AML-193 (cell line): ENCODE measurements around the gene ZNF74.
"Not testable (repeated sequence)": the region's sequence is repeated elsewhere in the genome, so short reads cannot be mapped to it uniquely, and the experiment has no call there.

Experiments used
- DNase-seq, 2 experiments: peaks; one replicate each; lab custom pipeline; 2025; lab: John Stamatoyannopoulos, UW

Gene ZNF74

DNA sequence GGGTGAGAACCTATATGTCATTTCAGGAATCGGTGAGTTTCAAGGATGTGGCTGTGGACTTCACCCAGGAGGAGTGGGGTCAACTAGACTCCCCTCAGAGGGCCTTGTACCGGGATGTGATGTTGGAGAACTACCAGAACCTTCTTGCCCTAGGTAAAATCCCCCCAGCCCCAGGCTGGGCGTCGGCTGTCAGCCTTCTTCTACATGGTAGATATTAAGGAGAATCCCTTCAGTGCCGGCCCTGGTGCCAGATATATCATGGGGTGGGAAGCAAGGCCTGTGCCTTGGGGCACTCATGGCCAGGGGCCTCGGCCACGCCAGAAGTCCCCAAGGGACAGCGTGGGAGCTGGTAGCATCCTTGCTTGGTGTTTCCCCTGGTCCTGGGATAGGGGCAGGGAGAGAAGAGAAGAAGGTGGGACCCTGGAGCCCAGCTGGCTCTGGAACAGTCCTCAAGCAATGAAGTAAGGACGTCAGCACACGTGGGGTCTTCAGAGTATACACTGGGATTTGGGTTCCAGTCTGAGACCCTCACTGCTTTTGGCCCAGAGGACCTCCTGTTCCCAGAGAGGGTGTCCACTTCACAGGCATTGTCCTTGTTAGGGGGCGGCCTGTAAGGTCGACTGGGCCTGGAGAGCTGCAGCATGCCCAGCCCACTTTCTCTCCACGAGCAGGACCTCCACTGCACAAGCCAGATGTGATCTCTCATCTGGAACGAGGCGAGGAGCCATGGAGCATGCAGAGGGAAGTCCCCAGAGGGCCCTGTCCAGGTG is 6.8 kb downstream of the ZNF74 start:
- no peak for DNase-seq

DNA sequence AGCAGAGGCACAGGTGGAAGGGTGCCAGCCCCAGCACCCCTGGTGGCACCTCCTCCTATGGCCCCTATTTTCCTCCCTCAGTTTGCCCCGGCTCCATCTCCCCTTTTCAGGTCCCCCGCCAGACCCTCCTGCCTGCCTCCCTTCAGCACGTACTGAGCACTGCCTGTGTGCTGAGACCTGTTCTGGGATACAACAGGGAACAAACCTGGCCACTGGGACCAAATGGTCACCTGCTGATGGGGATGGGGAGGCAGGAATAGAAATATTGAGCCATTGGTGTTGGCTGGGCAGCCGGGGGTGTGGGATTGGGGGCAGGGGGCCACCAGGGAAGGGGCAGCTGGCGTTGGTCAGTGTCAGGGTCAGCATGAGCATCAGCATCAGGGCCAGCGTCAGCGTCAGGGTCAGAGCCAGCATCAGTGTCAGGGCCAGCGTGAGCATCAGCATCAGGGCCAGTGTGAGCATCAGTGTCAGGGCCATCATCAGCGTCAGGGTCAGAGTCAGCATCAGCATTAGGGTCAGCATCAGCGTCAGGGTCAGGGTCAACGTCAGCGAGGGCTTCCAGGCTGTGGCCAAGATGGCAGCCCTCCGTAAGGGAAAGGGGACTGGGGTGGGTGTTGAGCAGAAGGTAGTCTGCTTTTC is 7.5 kb downstream of the ZNF74 start:
- DNase-seq: no peak

DNA sequence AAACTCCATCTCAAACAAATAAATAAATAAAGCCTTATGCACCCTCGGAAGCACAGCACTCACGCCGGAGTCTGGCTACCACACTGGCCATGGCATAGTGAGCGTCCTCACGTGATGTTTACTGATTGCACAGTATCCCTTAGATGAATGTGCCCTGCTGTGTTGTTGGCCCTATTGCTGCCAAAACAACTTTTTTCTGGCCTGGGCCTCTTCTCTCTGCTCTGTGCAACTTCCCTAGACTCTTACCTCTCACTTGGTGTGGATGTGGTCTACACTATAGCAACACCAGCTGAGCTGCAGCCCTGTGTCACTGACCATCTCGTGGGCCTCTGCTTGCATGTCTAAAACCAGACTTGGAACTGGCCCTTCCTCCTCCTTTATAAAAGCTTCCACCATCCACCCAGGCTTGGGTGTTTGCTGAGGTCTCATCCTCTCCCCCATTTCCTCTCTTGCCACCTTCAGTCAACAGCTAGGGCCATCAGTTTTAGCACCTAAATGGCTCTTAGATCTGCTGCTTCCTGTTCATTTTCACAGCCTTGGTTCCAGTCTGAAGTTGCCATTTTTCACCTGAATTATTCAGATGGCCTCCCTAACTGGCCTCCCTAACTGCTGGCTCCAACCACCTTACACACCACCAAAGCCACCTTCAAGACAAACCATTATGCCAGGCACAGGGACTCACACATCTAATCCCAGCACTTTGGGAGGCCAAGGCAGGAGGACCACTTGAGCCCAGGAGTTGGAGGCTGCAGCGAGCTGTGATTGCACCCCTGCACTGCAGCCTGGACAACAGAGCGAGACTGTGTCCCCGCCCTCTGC is 9.2 kb downstream of the ZNF74 start:
- no peak for DNase-seq

DNA sequence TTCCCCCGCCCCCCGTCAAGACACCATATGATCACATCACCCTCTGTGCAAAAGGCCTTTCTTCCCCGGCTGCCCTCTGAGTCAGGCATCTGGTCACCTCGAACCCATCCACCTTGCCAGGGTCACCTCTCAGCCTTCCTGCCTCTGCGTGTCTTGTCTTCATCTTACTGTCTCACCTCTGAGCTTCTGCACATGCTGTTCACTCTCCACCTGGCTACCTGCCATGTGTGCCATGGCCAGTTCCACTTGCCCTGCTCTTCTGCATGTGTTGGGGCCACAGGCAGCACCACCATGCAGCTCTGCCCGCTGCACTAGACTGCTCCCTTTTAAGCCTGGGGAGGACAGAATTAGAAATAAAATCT is 9.8 kb downstream of the ZNF74 start:
- no peak for DNase-seq

DNA sequence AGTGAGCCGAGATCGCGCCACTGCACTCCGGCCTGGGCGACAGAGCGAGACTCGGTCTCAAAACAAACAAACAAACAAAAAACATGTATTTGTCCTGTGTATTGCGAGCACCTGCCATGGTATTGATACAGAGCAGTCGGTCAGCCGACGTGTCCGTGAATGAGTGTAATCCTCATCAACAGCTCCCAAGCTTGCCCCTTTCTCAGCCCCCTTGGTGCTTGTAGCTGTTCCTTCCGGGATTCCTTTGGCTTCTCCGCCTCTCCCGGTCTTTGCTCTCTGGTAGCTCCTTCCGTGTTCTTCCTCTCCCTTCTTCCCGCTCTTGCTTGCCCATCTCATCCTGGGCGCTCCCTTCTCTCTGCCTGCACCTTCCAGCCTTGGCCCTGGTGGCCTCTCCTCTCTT is 10.9 kb downstream of the ZNF74 start:
- no peak for DNase-seq

DNA sequence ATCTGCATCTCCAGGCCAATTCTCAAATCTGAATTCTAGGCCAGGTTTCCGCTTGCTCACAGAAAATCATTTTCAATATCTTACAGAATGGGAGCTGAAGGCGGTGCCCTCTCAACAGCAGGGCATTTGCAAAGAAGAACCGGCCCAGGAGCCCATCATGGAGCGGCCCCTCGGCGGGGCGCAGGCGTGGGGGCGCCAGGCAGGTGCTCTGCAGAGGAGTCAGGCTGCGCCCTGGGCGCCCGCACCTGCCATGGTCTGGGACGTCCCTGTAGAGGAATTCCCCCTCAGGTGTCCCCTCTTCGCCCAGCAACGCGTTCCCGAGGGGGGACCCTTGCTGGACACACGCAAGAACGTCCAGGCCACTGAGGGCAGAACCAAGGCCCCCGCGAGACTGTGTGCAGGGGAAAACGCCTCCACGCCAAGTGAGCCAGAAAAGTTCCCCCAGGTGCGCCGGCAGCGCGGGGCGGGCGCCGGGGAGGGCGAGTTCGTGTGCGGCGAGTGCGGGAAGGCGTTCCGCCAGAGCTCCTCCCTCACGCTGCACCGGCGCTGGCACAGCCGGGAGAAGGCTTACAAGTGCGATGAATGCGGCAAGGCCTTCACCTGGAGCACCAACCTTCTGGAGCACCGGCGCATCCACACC is 11.5 kb downstream of the ZNF74 start:
- DNase-seq: no peak

DNA sequence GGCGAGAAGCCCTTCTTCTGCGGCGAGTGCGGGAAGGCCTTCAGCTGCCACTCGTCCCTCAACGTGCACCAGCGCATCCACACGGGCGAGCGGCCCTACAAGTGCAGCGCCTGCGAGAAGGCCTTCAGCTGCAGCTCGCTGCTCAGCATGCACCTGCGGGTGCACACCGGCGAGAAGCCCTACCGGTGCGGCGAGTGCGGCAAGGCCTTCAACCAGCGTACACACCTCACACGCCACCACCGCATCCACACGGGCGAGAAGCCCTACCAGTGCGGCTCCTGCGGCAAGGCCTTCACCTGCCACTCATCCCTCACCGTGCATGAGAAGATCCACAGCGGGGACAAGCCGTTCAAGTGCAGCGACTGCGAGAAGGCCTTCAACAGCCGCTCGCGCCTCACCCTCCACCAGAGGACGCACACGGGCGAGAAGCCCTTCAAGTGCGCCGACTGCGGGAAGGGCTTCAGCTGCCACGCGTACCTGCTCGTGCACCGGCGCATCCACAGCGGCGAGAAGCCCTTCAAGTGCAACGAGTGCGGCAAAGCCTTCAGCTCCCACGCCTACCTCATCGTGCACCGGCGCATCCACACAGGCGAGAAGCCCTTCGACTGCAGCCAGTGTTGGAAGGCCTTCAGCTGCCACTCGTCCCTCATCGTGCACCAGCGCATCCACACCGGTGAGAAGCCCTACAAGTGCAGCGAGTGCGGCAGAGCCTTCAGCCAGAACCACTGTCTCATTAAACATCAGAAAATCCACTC is 12.2 kb downstream of the ZNF74 start:
- DNase-seq: no peak

DNA sequence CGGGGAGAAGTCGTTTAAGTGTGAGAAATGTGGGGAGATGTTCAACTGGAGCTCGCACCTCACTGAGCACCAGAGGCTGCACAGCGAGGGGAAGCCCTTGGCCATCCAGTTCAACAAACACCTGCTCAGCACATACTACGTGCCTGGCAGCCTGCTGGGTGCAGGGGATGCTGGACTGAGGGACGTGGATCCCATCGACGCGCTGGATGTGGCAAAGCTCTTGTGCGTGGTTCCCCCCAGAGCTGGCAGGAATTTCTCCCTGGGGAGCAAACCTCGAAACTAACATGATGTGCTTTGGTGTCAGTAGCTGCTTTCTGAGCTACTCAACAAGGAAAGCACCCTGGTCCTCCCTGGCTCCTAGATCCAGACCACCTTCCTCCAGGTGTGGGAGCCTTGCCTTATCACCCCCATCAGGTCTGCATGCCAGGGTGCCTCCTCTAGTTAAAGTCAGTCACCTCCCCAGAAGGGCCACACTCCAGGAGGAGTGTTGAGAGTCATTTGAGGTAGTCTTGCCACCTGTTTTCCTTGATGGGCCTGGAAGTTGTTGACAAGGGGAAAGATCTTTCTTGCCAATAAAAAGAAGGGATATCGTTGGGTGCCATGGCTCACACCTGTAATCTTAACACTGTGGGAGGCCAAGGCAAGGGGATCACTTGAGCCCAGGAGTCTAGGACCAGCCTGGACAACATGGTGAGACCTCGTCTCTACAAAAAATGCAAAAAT is 12.9 kb downstream of the ZNF74 start:
- DNase-seq: no peak

DNA sequence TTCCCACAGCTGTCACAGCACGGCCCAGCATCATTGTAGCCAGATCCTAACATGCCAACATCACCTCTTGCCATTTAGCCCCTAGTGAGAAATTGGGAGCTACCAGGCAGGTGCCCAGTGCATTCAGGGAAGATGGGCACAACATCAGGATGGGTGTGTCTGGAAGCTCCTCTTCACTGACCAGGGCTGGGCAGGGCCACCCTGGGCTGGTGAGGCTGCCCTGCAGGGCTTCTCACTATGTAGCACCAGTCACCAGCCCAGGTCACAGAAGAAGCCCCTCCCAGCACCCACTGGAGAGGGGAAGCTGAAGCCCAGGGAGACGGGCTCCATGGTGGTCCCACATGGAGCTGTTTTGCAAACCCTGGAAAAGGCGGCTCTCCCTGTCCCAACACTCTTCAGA is 13.9 kb downstream of the ZNF74 start:
- DNase-seq: no peak

DNA sequence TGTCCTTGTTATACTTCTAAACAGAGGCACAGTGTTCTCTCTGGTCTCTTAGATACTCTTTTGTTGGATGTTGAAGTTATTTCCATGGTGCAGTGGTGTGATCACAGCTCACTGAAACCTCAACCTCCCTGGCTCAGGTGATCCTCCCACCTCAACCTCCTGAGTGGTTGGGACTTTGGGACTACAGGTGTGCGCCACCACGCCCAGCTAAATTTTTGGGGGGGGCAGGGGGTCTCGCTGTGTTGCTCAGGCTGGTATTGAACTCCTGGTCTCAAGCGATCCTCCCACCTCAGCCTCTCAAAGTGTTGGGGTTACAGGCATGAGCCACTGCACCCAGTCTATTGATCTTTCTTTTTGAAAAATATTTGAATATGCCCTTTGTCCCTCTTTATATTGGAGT is 14.9 kb downstream of the ZNF74 start:
- DNase-seq: no peak

DNA sequence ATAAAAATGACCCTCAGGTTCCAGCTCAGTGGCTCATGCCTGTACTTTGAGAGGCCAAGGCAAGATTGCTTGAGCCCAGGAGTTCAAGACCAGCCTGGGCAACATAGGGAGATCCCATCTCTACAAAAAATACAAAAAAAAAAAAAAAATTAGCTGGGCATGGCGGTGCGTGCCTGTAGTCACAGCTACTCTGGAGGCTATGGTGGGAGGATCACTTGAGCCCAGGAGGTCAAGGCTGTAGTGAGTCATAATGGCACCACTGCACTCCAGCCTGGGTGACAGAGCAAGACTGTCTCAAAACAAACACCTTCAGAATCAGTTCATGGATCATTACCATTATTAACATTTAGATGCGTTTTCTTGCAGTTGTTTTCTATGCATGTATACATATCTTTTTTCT is 15.4 kb downstream of the ZNF74 start:
- DNase-seq: not testable (repeated sequence)

DNA sequence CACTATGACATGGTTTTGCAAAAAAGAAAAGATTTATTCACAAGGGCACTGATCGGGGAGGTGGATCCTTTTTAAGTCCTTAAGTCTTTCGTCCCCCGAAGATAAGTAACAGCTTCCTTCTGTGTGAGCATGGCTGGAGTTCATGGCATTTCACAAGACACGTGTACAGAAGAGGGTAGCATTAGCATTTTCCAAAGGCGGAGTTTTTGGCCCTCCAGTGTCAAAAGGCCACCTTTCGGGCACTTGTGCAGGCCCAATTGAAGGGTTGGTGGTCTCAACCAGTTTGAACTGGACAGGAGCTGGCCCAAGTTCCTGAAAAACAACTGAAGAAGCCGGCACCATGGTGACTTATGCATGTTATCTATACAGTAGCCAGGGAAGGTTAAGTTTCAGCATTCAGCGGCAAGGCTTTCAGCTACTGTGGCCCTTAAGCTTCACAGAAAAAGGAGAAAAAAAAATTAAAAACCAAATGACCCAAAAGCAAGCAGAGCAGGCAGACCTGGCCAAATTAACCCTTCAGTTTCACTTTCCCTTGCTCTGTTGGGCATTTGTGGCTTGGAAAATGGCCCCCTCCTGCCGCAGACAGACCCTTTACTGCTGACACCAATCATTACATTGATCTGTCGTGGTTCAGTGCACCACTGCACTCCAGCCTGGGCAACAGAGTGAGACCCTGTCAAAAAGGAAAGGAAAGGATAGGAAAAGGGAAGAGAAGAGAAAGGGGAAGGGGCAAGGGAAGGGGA is 18.7 kb downstream of the ZNF74 start:
- no peak for DNase-seq

DNA sequence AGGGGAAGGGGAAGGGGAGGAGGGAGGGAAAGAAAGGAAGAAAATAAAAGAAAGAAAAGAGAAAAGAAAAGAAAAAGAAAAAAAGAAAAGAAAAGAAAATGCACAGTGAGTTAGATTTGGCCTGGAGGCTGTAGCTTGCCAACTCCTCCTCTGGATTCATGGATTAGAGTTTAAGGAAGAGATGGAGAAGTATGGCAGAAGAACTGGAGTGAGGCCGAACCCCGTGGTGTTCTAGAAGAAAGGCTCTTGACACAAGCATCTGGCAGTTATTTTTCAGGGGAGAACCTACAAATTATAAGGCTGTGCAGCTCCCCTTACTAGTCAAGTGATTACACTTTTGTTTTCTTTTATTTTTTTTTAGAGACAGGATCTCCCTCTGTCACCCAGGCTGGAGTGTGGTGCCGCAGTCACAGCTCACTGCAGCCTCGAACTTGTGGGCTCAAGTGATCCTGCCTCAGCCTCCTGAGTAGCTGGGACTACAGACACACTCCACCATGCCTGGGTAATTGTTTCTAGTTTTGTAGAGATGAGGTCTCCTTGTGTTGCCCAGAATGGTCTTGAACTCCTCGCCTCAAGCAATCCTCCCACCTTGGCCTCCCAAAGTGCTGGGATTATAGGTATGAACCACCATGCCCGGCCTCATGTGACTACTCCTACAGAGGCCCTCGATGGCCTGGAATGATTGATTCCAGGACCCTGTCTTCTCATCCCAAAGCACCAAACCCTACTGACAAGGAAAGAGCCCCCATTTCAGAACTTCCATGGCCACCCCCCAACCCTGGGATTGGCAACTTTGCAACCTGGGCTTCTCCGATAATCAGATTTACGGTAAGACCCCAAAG is 19.5 kb downstream of the ZNF74 start:
- DNase-seq: no peak

DNA sequence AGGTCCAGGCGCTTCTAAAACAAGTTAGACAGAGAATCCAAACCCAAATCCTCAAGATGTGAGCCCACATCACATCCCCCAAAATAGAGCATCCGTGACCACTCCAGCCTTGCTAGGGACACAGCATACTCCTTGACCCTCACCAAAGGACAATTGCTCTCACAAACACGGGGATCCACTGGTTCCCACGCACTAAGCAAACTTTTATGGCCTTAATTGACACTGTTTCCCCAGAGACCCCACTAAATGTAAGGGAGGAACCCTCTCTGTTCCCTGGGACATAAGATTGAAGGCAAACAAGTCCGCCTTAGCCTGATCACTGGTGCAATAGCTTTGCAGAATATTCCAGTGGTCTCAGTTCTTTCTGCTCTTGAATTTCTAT is 20.1 kb downstream of the ZNF74 start:
- DNase-seq: no peak

DNA sequence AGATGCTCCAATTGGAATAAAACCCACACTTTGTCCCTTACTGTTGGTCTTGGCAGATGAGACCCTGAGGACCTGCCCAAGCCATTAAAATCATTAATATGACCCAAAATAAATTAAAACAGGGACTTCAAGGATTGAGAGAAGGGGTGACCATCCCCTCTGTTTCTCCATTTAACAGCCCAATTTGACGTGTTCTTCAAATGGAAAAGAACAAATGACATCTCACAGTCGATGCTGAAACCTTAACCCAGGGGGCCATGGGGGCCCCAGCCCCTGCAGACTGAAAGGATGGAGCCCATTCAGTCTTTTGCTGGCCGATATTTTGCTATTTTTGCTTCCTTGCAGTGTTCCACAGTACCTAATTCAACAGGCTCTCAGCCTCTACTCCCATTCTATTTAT is 20.5 kb downstream of the ZNF74 start:
- no peak for DNase-seq

DNA sequence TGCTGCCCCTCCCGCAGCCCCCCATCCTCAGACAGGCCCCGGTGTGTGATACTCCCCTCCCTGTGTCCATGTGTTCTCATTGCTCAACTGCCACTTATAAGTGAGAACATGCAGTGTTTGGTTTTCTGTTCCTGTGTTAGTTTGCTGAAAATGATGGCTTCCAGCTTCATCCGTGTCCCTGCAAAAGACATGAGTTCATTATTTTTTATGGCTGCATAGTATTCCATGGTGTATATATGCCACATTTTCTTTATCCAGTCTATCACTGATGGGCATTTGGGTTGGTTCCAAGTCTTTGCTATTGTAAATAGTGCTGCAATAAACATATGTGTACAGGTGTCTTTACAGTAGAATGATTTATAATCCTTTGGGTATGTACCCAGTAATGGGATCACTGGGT is 21.3 kb downstream of the ZNF74 start:
- not testable (repeated sequence) for DNase-seq

DNA sequence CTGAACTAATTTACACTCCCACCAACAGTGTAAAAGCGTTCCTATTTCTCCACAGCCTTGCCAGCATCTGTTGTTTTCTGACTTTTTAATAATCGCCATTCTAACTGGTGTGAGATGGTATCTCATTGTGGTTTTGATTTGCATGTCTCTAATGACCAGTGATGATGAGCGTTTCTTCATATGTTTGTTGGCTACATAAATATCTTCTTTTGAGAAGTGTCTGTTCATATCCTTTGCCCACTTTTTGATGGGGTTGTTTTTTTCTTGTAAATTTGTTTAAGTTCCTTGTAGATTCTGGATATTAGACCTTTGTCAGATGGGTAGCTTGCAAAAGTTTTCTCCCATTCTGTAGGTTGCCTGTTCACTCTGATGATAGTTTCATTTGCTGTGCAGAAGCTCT is 21.7 kb downstream of the ZNF74 start:
- not testable (repeated sequence) for DNase-seq

DNA sequence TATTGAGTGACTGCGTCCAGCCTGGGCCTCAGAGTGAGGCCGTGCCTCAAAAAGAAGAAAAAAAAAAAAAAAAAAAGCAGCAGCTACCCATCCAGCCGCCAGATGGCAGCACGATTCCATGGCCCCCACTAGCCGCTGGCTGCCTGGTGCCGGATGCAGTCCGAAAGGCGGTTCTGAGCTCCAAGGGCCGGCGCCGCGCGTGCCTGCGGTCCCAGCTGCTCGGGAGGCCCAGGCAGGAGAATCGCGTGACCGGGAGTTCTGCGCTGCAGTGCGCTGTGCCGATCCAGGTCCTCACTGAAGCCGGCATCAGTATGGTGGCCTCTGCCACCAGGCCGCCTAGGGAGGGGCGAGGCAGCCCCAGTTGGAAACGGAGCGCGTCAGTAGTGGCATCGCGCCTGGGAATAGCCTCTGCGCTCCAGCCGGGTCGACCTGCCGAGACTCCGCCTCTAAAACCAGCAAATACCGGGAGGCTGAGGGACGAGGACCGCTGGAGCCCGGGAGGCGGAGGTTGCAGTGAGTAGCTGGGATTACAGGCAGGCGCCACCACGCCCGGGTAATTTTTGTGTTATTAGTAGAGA is 24.3 kb downstream of the ZNF74 start:
- DNase-seq: peak; percentile 28 to 51

DNA sequence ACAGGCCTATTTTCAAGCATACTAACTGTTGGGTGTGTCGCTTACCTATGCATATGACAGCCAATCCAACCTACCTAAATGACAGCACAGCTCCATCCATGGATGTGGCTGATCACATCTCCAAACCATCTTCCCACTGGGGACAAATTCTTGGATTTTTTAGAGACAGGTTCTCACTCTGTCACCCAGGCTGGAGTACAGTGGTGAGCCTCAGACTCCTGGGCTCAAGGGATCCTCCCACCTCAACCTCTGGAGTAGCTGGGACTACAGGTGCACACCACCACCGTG is 25.7 kb downstream of the ZNF74 start:
- DNase-seq: no peak
